G401.6 (cell line): ENCODE data around the gene TBC1D8.

Experiments
- FAIRE-seq: peaks from 2 replicates; lab custom pipeline; 2012; peaks lifted over from hg19 to GRCh38; lab: Jason Lieb, UNC

The TBC1D8 gene

DNA sequence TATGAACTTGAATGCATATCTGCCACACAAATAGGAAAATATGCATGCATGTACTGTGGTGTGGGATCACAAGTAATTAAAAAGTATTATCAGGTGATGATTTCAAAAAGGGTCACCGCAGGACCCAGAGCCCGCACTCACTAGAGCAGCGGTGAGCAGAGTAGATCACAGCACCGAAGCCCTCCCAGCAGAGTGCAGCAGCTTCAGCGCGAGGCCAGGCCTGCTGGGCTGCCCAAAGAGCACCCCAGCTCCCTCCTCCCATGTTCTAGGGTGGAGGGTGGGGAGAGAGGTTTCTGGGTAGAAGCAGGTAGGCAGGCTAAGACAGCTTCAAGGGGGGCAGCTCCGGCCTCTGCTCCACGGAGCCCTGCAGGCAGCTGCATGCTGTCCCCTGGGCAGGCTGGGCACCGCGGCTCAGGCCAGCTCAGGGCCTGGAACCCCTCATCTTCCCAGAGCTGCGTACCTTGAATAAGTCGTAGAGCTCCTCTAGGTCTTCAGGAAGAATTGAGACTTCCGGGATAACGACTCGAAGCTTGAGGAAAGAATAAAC lies 124.2 kb downstream of the TBC1D8 start:
- no peak for FAIRE-seq

GRCh38 chr2:101026253-101026701 lies 124.9 kb downstream of the TBC1D8 start:
- FAIRE-seq: no peak

DNA sequence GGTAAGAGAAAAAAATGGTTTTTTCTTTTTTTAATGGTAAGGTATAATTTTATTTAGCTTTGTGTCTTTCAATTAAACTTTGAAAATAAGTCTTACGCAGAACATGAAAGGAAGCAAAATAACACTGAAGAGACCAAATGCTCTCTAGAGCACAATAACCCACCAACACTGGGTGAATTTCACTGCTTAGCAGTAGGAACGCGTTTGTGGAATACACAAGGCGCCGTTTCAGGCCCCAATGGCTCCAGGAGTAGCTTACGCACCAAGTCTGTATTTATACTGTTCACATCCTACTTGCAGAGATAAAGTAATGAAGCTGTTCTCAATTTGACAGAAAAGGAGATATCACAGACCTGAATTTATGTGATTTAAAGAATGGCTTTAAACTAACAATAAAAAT lies 125.6 kb downstream of the TBC1D8 start:
- FAIRE-seq: no peak

GRCh38 chr2:101023327-101024107 lies 127.7 kb downstream of the TBC1D8 start:
- FAIRE-seq: no peak

- no peak for FAIRE-seq
These were observed 129.0 kb downstream of the TBC1D8 start for GRCh38 chr2:101022221-101022620.

DNA sequence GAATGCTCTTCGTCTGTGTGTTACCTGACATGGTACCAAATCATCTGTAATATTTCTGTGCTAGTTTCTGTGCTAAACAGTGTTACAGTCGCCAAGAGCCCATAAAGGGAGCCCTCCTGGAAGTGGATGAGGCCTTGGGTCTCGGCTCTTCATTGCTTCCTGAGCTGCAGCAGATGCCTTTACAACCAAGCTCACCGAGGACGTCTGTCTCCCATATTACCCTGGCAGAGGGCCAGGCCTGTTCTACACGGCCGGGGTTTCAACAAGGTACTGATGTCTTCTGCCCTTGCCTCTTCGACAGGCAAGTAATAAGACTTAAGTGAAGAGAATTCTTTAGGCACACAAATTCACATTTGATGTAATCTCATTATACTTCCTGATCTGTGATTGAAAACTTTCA lies 132.2 kb downstream of the TBC1D8 start:
- no peak for FAIRE-seq

DNA sequence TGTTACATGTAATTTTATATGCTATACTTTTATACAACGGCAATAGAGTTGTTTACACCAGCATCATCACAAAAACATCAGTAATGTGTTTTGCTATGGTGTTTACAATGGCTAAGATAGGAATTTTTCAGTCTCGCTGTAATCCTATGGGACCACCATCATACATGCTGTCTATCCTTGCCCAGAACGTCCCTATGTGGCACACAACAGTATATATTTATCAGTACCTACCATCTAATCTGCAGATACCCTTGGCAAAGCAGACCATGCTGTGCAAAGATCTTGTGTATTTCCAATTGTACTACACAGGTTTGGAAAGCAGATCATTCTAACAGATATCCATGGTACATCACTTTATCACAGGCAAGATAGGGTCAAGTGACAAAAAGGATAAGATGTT lies 133.8 kb downstream of the TBC1D8 start:
- FAIRE-seq: no peak

DNA sequence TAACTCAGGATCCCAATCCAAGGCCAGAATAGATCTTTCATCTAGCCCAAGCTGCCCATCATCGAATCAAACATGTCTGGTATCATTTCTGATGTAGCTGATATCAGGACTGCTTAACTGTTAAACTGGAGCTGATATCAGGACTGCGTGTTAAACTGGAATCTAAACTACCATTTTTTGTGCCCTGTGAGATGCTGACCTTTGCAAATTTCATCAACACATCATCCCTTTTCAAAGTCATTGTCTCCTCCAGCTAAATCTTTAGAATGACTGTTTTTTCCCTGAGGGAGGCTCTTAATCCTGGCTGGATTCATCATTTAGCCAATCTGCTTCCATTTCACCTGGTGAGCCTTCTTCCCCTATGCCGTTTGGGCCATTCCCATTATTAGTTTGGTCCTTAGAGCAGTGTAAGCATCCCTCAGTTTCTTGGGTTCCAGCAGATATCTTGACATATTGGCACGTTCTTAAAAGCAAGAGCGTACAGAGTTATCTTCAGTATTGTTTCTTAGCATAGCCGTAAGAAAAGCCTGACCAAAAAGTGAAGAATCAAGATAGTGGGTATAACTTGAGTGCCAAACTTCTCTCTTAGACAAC lies 136.8 kb downstream of the TBC1D8 start:
- no peak for FAIRE-seq

DNA sequence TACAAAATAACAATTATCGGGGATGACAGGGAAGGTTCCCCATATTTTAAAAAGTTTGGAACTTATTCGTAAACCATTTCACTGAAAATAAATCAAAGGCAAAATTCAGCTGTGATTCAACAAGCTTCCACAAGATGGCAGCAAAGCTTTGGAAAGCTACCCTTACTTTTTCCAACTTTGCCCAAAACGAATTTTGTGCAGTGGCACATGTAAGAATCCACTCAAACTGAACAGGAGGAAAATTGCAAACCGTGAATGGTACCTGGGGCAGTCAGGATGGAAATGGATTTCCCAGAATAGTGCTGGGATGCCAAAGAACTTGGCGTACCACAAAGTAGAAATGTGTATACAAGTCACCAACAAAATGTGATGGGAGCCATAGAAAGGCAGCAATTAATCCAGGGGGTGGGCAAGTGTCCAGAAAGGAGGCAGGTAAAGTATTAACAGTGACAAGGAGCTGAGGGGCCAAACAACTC lies 138.4 kb downstream of the TBC1D8 start:
- FAIRE-seq: peak; percentile 81

DNA sequence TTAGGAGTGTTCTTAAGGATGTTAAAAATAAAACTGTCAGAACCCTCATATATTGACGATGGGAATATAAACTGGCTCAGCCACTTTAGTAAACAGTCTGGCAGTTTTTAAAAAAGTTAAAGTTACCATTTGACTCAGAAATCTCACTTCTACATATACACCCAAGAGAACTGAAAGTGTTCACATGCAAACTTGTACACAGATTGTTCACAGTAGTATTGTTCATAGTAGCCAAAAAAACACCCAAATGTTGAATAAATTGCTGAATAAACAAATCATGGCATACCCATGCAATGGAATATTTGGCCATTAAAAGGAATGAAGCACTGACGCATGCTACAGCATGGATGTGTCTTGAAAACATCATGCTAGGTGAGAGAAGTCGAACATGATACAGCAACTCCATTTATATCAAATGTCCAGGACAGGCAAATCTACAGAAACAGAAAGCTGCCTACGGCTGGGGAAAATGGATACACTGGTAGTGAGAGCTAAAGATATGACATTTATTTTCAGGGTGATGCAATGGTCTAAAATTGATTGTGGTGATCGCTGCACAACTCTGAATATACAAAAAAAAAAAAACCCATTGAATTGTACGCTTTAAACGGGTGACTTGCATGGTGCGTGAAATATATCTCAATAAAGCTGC lies 139.0 kb downstream of the TBC1D8 start:
- peak; percentile 23 for FAIRE-seq

- FAIRE-seq: no peak
These were observed 140.0 kb downstream of the TBC1D8 start for GRCh38 chr2:101011152-101011551.

DNA sequence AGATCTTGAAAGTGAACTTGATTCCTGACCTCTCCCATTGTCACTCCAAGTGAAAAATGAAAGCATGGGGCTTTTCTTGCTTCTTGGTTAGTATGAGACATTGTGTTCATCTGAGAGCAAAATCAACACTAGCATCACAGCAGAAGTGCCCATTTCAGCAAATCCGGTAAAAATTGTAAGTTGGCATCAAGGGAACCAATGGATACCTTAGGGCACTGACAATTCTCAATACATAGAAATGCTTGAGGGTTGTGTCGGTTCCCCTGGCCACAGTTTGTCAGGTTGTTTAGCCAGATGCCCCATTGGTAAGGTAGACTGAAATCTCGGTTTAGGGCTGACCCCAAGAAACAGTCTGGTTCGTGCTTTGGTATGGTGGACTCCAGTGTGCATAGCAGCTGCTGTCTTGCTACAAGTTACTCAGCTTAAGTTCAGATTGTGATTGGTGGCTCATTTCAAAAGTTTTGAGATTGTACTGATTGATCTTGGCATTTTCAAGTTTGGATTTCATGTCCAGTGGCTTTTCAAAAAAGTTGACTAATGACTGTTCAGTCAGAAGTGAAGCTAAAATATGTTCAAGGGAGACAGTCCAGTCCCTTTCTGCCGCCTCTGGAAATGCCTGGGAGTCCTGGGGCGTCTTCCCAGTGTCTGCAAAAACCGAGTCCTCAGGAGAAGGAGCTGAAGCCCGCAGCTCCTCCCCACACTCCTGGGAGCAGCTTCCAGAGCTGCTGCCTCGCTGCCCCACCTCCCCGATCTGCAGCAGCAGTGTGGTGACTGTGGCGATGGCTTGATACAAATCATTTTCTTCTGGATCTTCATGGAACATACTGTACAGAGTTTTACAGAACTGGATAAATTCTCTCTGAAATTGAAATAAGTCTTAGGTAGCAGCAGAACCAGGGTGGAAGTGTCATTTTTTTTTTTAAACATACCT lies 143.5 kb downstream of the TBC1D8 start:
- FAIRE-seq: no peak

DNA sequence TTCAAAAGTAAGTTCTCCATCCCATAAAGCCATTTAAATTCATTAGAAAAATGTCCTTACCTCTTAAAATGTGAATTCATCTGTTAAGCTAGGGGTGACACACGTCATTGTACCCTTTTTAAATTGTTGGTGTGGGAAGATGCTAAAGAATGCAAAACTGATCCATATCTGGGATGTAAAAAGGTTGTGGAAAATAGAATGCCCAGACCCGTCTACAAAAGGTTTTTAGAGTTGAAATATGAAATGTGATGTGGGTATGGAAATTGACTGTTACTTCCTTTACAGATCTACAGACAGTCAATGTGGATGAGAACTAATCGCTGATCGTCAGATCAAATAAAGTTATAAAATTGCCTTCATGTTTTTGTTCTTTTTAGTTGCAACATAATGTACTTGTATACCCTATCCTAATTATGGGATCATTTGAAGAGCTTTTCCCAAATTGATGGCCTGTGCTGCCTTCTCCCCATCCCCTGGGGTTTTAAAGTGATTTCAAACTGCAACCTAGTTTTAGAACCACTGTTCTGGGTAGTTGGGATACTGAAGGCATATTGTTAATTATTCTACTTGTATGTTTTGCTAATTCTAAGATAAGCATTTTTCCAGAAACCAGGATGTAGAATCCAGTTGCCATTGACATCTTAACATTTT lies 145.0 kb downstream of the TBC1D8 start:
- FAIRE-seq: no peak

- no peak for FAIRE-seq
These were observed 146.4 kb downstream of the TBC1D8 start for GRCh38 chr2:101004620-101005325.

DNA sequence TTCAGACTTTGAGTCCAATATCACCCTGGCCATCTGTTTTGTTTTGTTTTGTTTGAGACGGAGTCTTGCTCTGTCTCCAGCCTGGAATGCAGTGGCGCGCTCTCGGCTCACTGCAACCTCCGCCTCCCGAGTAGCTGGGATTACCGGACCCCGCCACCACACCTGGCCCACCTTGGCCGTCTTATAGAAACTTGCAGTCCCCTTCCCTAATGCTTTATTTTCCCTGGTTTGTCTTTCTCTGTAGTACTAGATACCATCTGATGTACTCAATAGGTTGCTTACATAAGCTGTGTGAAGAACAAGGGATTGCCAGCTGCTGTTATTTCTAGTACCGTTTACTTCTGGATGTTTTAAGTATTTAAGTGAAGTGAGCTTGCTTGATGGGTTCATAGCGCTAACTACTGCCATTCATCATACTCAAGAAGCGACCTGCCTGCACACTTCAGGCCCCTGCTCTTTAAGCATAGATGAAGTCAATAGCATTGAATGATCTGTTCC lies 147.9 kb downstream of the TBC1D8 start:
- no peak for FAIRE-seq

GRCh38 chr2:101002562-101003277 lies 148.5 kb downstream of the TBC1D8 start:
- no peak for FAIRE-seq

DNA sequence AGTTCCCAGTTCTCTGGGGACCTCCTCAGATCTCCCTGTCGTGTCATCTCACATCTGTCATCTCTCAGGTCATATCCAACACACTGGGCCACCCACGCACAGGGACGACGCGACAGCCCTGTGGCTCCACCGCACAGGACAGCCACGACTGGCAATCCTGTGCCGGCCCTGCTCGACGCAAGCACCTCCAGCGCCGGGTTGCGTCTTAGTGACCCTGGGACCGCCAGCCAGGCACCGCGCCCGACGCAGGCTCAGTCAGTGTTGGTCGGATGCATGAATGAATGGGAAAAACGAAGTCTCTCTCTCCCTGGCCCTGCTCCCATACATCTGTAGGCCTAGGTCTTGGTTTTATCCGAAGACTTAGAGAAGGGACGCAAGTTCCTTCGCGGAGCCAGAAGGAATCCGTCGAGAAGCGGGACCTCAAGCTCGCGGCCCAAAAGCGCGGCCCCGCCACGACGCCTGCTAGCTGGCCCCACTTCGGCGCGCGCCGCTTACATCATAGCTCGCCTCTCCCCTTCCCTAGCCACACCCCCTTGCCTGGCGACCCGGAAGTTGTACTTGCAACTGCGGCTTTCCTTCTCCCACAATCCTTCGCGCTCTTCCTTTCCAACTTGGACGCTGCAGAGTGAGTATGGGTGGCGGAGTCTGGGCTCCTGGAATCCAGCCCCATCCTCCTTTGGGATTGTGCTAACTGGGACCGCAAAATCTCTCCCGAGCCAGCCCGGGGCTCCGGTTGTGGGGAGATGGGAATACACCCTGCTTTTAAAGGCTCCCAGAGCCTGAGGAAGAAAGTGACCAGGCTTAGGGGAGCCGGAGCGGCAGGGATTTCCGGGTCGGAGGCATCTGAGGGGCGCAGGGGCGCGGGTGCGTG lies 149.3 kb downstream of the TBC1D8 start, which contains the start of gene RPL31:
Gene RPL31 (plus strand): TSS at position 599 of the 871 bp plus-strand sequence. CDS start 413 bp downstream, outside the sequence.
- peak; percentile 72 for FAIRE-seq

GRCh38 chr2:100999995-101000394 lies 151.2 kb downstream of the TBC1D8 start:
- FAIRE-seq: no peak

- no peak for FAIRE-seq
These were observed 153.0 kb downstream of the TBC1D8 start for GRCh38 chr2:100998235-100998573.
